Activated T-helper 1 cell treated with Interleukin-2 at 50 U/mL for 16 hours (primary cell): Measurements from ENCODE around the gene C20orf202.

Experiments used
- DNase-seq: peaks from one replicate; pipeline ENCODE4 v3.0.0-alpha.2; 2020; ENCODE audit warnings: low read depth

Gene C20orf202

GRCh38 chr20:1202762-1203504 lies at the start of gene C20orf202:
C20orf202 (plus strand) TSS chr20:1203454; CDS start chr20:1203586, 132 bp downstream.
- DNase-seq = no peak

- no peak for DNase-seq
Measured at GRCh38 chr20:1154226-1154625, 49.0 kb upstream of the C20orf202 start.

DNA sequence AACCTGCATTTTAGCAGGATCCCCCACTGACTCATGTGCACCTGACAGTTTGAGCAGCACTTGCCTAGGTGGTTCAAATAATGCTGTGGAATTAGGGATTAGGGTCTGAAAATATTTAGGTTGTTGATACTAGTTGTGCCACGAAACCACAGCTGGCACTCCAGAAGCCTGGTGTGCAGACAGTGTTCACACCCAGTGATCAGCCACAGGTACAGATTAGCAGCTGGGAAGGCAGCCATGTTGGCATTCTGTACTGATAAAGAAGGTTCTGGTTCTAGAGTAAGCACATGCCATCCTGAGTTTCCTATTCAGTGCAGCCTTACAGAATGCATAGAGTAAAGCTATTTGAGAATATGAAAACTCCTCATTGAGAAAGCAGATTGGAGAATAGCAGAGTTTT lies 48.6 kb upstream of the C20orf202 start:
- no peak for DNase-seq

- DNase-seq = no peak
Measured at GRCh38 chr20:1155342-1155741, 47.9 kb upstream of the C20orf202 start.

DNA sequence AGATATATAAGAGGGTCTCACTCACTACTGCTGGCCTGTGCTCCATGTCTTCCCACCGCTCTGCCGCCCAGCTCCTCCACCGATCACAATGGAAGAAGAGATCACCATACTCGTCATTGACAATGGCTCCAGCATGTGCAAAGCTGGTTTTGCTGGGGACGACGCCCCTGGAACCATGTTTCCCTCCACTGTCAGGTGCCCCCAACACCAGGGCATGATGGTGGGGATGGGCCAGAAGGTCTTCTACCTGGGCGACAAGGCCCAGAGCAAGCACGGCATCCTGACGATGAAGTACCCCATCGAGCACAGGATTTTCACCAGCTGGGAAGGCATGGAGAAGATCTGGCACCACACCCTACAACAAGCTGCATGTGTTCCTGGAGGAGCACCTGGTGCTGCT lies 42.8 kb upstream of the C20orf202 start:
- DNase-seq = no peak

GRCh38 chr20:1160991-1161390 lies 42.3 kb upstream of the C20orf202 start:
- no peak for DNase-seq

- DNase-seq = no peak
Measured at GRCh38 chr20:1163105-1163504, 40.1 kb upstream of the C20orf202 start.

GRCh38 chr20:1163653-1164052 lies 39.6 kb upstream of the C20orf202 start:
- no peak for DNase-seq

DNA sequence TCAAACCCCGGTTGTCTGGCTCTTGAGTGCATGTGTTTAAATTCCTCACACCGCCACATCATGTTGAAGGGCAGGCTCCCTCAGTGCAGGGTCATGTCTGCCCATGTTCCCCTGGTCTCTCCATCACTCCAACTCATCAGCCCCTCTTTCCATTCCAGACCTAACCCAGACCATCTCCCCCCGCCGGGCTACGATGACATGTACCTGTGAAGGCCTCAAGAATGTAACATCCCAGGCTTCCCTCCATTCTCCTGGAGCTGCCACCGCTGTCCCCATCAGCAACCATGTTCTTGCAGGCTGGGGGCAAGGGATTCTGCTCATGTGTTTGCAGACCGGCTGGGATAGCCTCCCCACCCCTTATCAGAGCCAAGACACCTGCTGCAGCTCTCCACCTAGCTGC lies 38.4 kb upstream of the C20orf202 start:
- no peak for DNase-seq

- no peak for DNase-seq
Measured at GRCh38 chr20:1165521-1165920, 37.7 kb upstream of the C20orf202 start.

DNA sequence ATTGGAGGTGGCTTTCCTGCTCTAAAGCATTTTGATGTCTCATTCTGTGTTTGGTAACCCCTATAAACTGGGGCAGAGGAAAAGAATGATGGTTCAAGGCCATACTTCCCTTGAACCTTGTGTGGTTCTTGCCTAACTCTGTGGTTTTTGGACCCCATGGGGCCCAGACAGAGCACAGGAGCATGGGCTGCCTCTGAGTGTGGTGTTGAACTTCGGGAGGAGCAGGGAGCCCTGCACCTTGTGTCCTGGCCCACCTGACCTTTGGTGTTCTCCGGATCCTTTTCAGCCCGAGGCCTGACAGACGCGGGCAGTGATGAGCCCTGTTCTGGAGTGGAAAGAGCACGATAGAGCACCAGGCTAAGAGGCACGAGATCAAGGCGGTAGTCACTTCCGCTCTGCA lies 37.3 kb upstream of the C20orf202 start:
- DNase-seq = no peak

DNA sequence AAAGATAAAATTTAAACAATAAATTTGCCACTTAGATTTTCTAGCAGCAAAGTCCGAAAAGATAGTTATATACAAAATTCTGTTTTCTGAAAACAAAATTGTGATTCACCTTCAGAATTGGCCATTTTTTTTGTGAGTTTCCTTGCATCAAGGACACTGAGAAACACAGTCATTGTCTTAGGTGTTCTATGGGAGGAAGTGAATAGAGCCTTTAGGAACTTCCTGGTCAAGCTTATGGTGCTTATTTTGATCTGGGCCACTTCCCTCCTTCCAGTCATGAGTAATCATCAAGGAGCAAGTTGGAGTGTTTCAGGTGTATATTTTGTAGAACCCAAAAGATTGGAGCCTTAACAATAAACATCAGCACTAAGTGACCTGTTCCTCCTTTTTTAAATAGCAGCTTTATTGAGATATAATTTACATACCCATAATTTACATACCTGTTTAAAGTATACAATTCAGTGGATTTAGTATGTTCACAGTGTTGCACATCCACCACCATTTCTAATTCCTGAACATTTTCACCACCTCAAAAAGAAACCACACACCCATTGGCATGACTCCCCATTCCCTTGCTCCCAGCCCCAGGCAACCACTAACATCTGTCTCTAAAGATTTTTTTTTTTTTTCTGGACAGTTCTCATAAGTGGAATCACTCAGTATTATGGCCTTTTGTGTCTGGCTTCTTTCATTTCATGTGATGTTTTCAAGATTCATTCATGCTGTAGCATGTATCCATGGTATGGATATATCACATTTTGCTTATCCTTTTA lies 36.1 kb upstream of the C20orf202 start:
- DNase-seq = no peak

DNA sequence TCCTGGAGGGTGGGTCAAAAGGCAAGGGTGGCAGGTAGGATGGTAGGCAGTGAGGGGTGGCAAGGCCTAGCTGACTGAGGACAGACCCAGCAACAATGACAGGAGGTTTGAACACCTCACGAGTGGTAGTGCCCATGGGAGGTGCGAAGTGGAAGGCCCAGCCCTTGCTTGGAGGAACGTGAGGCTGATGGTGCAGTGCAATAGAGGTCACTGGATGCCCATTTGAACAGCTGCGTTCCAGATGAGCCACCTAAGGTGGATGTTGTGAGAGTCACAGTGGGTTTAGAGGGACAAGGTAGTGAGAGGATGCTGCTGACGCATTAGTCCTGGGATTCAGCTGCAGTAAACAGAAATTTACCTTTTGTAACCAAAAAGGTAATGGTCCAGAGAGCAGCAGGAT lies 34.0 kb upstream of the C20orf202 start:
- no peak for DNase-seq

- DNase-seq = no peak
Measured at GRCh38 chr20:1171461-1172093, 31.7 kb upstream of the C20orf202 start.

DNA sequence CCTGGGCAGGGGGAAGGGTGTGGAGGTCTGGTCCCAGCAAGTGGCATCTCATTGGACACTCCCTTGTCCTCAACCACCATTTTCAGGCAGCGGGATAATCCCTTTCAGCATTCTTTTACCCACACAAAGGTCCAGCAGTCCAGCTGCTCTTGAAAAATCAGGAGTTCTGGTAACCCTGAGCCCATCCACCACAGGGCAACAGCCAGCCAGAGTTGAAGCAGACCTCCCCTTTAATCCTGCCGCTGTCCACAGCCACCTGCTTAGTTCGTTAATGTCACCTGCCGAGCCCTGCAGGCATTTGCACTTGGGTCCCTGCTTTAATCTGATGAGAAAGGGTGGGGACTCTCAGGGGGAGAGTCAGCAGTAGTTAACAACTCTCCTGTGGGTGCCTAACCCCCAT lies 29.6 kb upstream of the C20orf202 start:
- no peak for DNase-seq

DNA sequence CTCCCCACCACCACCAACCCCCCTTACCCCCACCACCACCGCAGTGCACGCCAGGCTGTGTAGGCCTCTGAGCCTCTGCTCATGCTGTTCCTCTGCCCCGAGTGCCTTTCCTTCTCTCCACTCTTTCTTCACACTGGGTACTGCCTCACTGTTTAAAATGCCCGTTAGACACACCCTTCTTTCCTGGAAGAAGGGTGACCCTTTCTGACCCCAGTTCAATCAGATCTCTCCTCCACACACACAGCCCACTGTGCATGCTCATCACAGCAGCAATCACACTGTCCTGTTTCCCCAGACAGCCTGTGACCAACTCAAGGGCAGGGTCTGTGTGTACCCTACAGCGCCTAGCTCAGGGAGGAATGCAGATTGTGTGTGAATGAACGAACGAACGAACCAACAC lies 28.5 kb upstream of the C20orf202 start:
- no peak for DNase-seq

GRCh38 chr20:1177680-1178079 lies 25.6 kb upstream of the C20orf202 start:
- DNase-seq = no peak

DNA sequence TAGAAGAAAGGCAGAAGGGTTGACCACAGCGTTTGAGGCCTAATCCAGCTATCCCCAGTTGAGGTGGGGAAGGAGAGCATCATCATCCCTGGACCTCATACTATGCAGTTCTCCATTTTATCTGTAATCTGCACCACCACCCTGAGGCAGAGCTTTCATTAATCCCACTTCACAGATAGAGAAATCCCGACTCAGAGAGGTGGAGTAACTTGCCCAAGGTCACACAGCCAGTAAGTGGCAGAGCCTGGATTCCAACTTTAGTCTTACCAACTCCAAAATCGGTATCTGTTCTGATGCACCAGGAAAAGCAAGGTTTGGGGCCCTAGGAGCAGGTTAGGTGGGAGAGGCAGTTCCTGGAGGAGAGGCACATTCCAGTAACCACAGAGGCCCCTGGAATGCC lies 25.2 kb upstream of the C20orf202 start:
- no peak for DNase-seq

GRCh38 chr20:1178623-1179022 lies 24.6 kb upstream of the C20orf202 start:
- DNase-seq = no peak

DNA sequence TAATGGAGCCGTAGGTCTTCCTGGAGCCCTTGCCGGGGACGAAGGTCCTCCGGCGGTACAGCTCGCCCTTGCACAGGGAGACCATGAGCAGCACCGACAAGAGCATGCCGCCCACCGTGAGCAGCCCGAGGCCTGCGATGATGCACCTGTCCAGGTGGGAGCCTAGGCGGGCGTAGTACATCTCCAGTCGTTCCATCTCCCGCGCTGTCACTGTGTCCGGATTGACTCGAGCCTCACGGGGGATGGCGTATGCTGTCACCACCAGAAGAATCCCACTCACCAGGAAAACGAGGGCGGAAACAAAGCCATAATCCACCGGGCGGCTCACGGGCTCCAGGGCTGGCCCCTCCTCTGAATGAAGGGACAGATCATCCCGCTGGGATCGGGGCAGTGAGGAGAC lies 22.3 kb upstream of the C20orf202 start:
- DNase-seq = no peak

- DNase-seq = no peak
Measured at GRCh38 chr20:1182106-1182505, 21.1 kb upstream of the C20orf202 start.

DNA sequence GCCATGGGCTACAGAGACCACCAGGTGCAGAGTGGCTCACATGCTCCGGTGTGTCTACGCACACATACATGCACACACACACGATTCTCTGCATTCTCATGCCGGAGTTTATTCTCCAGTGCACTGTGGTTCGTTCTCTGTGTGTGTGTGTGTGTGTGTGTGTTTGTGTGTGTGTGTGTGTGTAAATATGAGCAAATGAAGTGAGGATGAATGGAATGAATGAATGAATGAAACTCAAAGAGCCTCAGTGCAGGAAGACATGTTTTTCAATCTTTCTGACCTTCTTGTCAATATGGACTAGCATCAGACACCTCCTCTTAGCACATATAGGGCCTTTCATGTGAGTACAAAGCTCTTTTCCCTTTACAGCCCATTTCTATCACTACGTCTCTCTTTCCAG lies 20.1 kb upstream of the C20orf202 start:
- no peak for DNase-seq

DNA sequence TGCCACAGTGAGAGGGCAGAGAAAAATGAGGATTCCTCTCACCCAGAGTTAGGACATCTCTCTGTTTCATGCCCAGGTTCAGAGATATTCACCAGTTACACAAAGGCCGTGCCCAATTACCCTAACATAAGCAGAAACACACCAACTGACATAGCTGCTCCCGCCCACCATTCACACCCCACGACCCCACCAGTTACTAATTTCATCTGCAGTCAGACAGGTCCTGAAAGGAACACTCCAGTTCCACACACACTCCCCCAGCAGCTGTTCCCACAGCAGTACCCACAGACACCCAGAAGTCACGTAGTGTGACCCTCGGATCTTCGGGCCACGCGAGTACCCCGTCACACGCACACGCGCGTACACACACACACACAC lies 19.0 kb upstream of the C20orf202 start:
- DNase-seq = no peak
